ENCODE measurements around the gene FCRL2. TPM values are rescaled to one million over a fixed set of nuclear protein-coding genes. Genes with fewer than 3 reads are reported as not detected.

FCRL2 gene
- total RNA-seq, 1 donor = not detected

- no peaks in the 10 kb centered on the region for H4K20me1 ChIP-seq (ENCODE audit: insufficient read depth, low read length)
- no peak overlapping the region for H3K4me2 ChIP-seq (ENCODE audit: insufficient read depth, low read length)
- no peaks in the 10 kb centered on the region for H3K4me1 ChIP-seq (ENCODE audit: insufficient read depth, low read length)
- no peaks in the 10 kb centered on the region for H3K79me2 ChIP-seq (ENCODE audit: insufficient read depth, low read length)
- DNase-seq (ENCODE audit: insufficient read length, low spot score, missing footprints) = no peak
- H3K36me3 ChIP-seq (ENCODE audit: insufficient read depth, low read length) = no peaks in the 10 kb centered on the region
- no peak overlapping the region for H3K27ac ChIP-seq (ENCODE audit: low read depth, low read length)
- TF ChIP-seq, protein P1, sequence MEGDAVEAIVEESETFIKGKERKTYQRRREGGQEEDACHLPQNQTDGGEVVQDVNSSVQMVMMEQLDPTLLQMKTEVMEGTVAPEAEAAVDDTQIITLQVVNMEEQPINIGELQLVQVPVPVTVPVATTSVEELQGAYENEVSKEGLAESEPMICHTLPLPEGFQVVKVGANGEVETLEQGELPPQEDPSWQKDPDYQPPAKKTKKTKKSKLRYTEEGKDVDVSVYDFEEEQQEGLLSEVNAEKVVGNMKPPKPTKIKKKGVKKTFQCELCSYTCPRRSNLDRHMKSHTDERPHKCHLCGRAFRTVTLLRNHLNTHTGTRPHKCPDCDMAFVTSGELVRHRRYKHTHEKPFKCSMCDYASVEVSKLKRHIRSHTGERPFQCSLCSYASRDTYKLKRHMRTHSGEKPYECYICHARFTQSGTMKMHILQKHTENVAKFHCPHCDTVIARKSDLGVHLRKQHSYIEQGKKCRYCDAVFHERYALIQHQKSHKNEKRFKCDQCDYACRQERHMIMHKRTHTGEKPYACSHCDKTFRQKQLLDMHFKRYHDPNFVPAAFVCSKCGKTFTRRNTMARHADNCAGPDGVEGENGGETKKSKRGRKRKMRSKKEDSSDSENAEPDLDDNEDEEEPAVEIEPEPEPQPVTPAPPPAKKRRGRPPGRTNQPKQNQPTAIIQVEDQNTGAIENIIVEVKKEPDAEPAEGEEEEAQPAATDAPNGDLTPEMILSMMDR (IDR thresholded peaks at IDR 0.05; ENCODE audit: extremely low read depth, low read depth, low read length) = no peak
- H3K27me3 ChIP-seq (ENCODE audit: insufficient read depth, low read length) = no peaks in the 10 kb centered on the region
- H3K9me3 ChIP-seq (ENCODE audit: low read depth, low read length) = no peaks in the 10 kb centered on the region
- H2AFZ ChIP-seq (ENCODE audit: low read length) = no peak overlapping the region
- H3K4me3 ChIP-seq (ENCODE audit: insufficient read depth, low read length) = no peak overlapping the region
These were observed 4.1 kb upstream of the FCRL2 start for GRCh38 chr1:157781048-157781447.

DNA sequence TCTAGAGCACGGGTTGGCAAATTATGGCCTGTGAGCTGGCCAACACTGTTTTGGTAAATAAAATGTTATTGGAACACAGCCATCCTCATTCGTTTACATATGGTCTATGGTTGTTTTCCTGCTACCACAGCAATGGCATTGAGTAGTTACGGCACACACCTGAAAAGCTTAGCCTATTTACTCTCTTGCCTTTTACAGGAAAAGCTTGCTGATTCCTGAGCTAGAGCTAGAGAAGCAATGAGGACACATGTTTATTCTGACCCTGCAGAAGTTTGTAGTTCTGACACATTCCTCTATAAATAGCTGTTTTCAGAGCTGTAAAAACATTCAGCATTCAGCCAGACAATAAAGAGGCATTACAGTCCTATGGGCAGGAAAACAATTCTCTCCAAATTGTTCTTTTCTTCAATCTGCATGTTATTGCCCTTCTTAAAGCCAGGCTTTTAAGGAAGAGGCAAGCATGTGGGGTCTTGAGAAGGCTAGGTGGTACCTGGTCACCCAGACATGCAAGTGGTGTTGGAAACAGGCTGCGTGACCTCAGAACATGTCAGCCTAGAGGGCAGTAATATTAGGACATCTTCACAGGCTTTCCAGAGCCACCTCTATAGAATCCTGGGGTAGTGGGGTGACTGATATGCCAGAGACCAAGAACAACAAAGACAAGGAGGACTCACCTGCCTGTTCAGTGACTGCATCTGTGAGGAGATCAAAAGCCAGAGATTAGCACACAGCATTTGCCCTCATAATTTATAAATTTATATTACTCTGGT, 1.6 kb downstream of the FCRL2 start:
- Histone ChIP-seq H3K79me2 (ENCODE audit: insufficient read depth, low read length) (no peaks in the 10 kb centered on the region), H2AFZ (ENCODE audit: low read length) (no peak overlapping the region), H3K4me2 (ENCODE audit: insufficient read depth, low read length) (no peak overlapping the region), H3K9me3 (ENCODE audit: low read depth, low read length) (no peaks in the 10 kb centered on the region), H4K20me1 (ENCODE audit: insufficient read depth, low read length) (no peaks in the 10 kb centered on the region), H3K27ac (ENCODE audit: low read depth, low read length) (no peak overlapping the region), H3K4me1 (ENCODE audit: insufficient read depth, low read length) (no peaks in the 10 kb centered on the region), H3K36me3 (ENCODE audit: insufficient read depth, low read length) (no peaks in the 10 kb centered on the region), H3K4me3 (ENCODE audit: insufficient read depth, low read length) (no peak overlapping the region), H3K27me3 (ENCODE audit: insufficient read depth, low read length) (no peaks in the 10 kb centered on the region)
- TF ChIP-seq, protein P1 (IDR thresholded peaks at IDR 0.05; ENCODE audit: extremely low read depth, low read depth, low read length) = no peak
- DNase-seq (ENCODE audit: insufficient read length, low spot score, missing footprints) = no peak

DNA sequence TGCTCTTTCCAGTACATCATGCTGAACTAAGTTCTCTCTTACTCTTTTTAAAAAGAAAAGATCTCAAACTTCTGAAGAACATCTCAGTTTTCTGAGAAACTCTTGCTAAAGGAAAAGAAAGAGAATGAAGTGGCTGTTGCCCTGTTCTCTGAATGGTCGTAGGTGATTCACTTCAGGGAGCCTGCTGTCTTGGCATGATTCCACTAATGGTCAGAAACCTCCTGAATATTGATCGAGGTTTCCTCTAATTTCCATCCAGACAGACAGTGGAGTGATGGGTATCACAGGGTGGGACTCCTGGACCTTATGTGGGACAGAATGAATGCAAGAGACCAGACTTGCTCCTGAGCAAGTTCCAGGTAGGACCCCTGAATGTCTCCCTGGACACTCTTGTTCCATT, 2.5 kb downstream of the FCRL2 start:
- Histone ChIP-seq H3K4me3 (ENCODE audit: insufficient read depth, low read length) (no peak overlapping the region), H3K27me3 (ENCODE audit: insufficient read depth, low read length) (no peaks in the 10 kb centered on the region), H3K79me2 (ENCODE audit: insufficient read depth, low read length) (no peaks in the 10 kb centered on the region), H3K36me3 (ENCODE audit: insufficient read depth, low read length) (no peaks in the 10 kb centered on the region), H3K4me2 (ENCODE audit: insufficient read depth, low read length) (no peak overlapping the region), H3K27ac (ENCODE audit: low read depth, low read length) (no peak overlapping the region), H4K20me1 (ENCODE audit: insufficient read depth, low read length) (no peaks in the 10 kb centered on the region), H3K9me3 (ENCODE audit: low read depth, low read length) (no peaks in the 10 kb centered on the region), H3K4me1 (ENCODE audit: insufficient read depth, low read length) (no peaks in the 10 kb centered on the region), H2AFZ (ENCODE audit: low read length) (no peak overlapping the region)
- DNase-seq (ENCODE audit: insufficient read length, low spot score, missing footprints) = no peak
- TF ChIP-seq, protein P1 (IDR thresholded peaks at IDR 0.05; ENCODE audit: extremely low read depth, low read depth, low read length) = no peak

DNA sequence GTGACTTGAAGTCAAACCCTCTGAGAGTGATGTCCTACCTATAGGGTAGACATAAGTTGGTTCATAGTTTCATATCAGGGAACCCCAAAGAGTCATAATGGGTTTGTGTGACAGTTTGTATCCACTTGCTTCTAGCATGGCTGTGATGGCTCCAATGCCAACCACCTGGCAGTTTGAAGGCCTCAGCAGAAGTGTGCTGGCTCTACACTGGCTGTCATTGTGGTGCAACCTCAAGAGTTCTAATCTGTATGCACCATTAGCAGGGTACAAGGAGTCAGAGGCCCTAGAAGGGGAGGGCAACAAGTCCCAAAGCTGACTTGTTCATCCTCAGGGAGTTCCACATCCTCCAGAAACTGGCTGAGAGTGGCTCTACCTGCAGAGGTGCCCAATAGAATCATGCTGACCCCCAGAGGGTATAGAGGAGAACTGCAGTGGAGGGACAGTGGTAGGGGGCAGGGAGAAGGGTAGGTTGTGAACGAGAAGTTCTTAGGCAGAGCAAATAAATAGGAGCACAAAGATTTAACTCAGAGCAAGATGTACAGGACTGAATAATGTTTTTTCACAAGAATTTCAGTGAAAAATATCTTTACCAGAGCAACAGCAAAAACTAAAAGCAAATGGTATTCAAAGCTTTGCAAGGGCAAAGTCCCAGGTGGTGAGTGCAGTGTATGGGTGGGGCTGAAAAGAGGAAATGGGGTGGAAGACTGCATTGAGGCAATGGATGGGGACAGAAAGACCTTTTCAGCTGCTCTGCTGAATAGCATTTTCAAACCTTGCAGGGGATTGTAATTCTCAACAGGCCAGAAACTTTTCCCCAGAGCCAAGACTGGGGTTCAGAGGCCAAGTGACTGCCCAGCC, 3.2 kb downstream of the FCRL2 start:
- no peak overlapping the region for H2AFZ ChIP-seq (ENCODE audit: low read length)
- H4K20me1 ChIP-seq (ENCODE audit: insufficient read depth, low read length) = no peaks in the 10 kb centered on the region
- H3K36me3 ChIP-seq (ENCODE audit: insufficient read depth, low read length) = no peaks in the 10 kb centered on the region
- TF ChIP-seq, protein P1 (IDR thresholded peaks at IDR 0.05; ENCODE audit: extremely low read depth, low read depth, low read length) = no peak
- H3K9me3 ChIP-seq (ENCODE audit: low read depth, low read length) = no peaks in the 10 kb centered on the region
- no peak overlapping the region for H3K4me2 ChIP-seq (ENCODE audit: insufficient read depth, low read length)
- H3K79me2 ChIP-seq (ENCODE audit: insufficient read depth, low read length) = no peaks in the 10 kb centered on the region
- no peak for DNase-seq (ENCODE audit: insufficient read length, low spot score, missing footprints)
- H3K27me3 ChIP-seq (ENCODE audit: insufficient read depth, low read length) = no peaks in the 10 kb centered on the region
- H3K27ac ChIP-seq (ENCODE audit: low read depth, low read length) = no peak overlapping the region
- no peak overlapping the region for H3K4me3 ChIP-seq (ENCODE audit: insufficient read depth, low read length)
- H3K4me1 ChIP-seq (ENCODE audit: insufficient read depth, low read length) = no peaks in the 10 kb centered on the region

Measured in osteoblast (primary cell).